Activated CD8-positive, alpha-beta T cell treated with anti-CD3 and anti-CD28 coated beads for 36 hours (primary cell): ENCODE measurements around the gene CLPSL2. TPM values are rescaled to one million over a fixed set of nuclear protein-coding genes. Genes with fewer than 3 reads are reported as not detected.

Experiments
- ATAC-seq: fragments of 200-7000 bp; cut with Tn5 transposase; one replicate; pipeline ENCODE4 v1.10.0; 2021; ENCODE audit warnings: mild to moderate bottlenecking, moderate library complexity
- CTCF ChIA-PET: fragments of 350-600 bp; sonication (Branson Sonifier 250); formaldehyde crosslinking; loops from one replicate; lab custom pipeline; 2021; ENCODE audit warnings: antibody characterized with exemption; lab: Charles Lee
- POLR2A ChIA-PET: fragments of 350-600 bp; sonication (Branson Sonifier 250); formaldehyde crosslinking; loops from one replicate; lab custom pipeline; 2021; ENCODE audit warnings: antibody characterized with exemption; lab: Charles Lee
- DNase-seq: peaks from one replicate; pipeline ENCODE4 v3.0.0-alpha.2; 2020
- H3K27ac Mint-ChIP-seq: one replicate; pipeline ENCODE4 v1.8.0; 2021; ENCODE audit warnings: mild to moderate bottlenecking, mixed read lengths
- H3K27me3 Mint-ChIP-seq: one replicate; pipeline ENCODE4 v1.8.0; 2021; ENCODE audit warnings: mixed read lengths
- H3K36me3 Mint-ChIP-seq: one replicate; pipeline ENCODE4 v1.8.0; 2021; ENCODE audit warnings: low read depth, mixed read lengths
- H3K4me1 Mint-ChIP-seq: one replicate; pipeline ENCODE4 v1.8.0; 2021; ENCODE audit warnings: low read depth, mixed read lengths
- H3K4me3 Mint-ChIP-seq: one replicate; pipeline ENCODE4 v1.8.0; 2021; ENCODE audit warnings: mild to moderate bottlenecking, moderate library complexity, mixed read lengths
- H3K9me3 Mint-ChIP-seq: one replicate; pipeline ENCODE4 v1.8.0; 2021; ENCODE audit warnings: mixed read lengths
- intact Hi-C: fragments of 100-400 bp; cut with micrococcal nuclease; formaldehyde crosslinking; loops from one replicate; pipeline ENCODE4 v1.10.0; 2022
- total RNA-seq, 2 experiments: library from RNA; stranded (reverse); gene quantifications; one replicate each; pipeline ENCODE4 v1.2.3, GENCODE V29; 2021
- TF ChIP-seq, protein P1 (sequence below): fragments of 200-600 bp; IDR thresholded peaks from one replicate; pipeline ENCODE4 v1.8.0; 2022; ENCODE audit warnings: antibody characterized with exemption, mild to moderate bottlenecking

Gene CLPSL2
- total RNA-seq, 2 experiments from 2014 or later: not detected

GRCh38 chr6:35765739-35766138, 10.7 kb upstream of the CLPSL2 start:
- Mint-ChIP-seq H3K4me3 (no peak overlapping the region), H3K9me3 (no peaks in the 10 kb centered on the region), H3K27ac (no peak overlapping the region), H3K4me1 (no peaks in the 10 kb centered on the region), H3K36me3 (no peaks in the 10 kb centered on the region), H3K27me3 (peaks cover 28% of the 10 kb centered on the region)
- TF ChIP-seq, protein P1, sequence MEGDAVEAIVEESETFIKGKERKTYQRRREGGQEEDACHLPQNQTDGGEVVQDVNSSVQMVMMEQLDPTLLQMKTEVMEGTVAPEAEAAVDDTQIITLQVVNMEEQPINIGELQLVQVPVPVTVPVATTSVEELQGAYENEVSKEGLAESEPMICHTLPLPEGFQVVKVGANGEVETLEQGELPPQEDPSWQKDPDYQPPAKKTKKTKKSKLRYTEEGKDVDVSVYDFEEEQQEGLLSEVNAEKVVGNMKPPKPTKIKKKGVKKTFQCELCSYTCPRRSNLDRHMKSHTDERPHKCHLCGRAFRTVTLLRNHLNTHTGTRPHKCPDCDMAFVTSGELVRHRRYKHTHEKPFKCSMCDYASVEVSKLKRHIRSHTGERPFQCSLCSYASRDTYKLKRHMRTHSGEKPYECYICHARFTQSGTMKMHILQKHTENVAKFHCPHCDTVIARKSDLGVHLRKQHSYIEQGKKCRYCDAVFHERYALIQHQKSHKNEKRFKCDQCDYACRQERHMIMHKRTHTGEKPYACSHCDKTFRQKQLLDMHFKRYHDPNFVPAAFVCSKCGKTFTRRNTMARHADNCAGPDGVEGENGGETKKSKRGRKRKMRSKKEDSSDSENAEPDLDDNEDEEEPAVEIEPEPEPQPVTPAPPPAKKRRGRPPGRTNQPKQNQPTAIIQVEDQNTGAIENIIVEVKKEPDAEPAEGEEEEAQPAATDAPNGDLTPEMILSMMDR: no peak
- POLR2A ChIA-PET: no interaction called here
- no peak for ATAC-seq
- no peak for DNase-seq
- CTCF ChIA-PET: interaction anchor here (1.6 kb wide), 1 partner anchor 214 kb away, joined by 4 read pairs; no protein-coding TSS in a partner anchor
- intact Hi-C loops: no loop called here

GRCh38 chr6:35769211-35769610, 7.2 kb upstream of the CLPSL2 start:
- intact Hi-C loops: no loop called here
- CTCF ChIA-PET: interaction anchor here (0.9 to 1.6 kb wide), 2 partner anchors 12 to 247 kb away, joined by 3 to 5 read pairs; no protein-coding TSS in a partner anchor
- H3K4me1 Mint-ChIP-seq: no peaks in the 10 kb centered on the region
- no peak overlapping the region for H3K27ac Mint-ChIP-seq
- TF ChIP-seq, protein P1: no peak
- no peaks in the 10 kb centered on the region for H3K9me3 Mint-ChIP-seq
- peaks cover 12% of the 10 kb centered on the region for H3K27me3 Mint-ChIP-seq
- POLR2A ChIA-PET: no interaction called here
- H3K36me3 Mint-ChIP-seq: no peaks in the 10 kb centered on the region
- DNase-seq (no peak), ATAC-seq (no peak)
- no peak overlapping the region for H3K4me3 Mint-ChIP-seq

DNA sequence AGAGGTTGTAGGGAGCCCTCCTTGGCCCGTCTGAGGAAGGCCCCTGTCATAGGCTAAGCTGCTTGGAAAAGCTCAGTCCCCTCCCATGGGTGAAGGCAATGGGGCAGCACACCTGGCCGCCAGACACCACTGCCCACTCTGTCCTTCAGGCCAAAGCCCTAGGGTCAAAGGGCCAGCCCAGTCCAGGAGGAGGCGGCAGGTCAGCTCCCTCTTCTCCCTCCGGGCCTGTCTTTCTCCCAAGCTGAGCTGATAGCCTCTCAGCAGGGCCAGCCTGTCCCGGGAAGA, 5.1 kb upstream of the CLPSL2 start:
- DNase-seq: no peak
- ChIA-PET POLR2A (no interaction called here), CTCF (no interaction called here)
- Mint-ChIP-seq H3K4me1 (no peaks in the 10 kb centered on the region), H3K27ac (no peak overlapping the region), H3K27me3 (peaks cover 16% of the 10 kb centered on the region), H3K4me3 (no peak overlapping the region), H3K36me3 (no peaks in the 10 kb centered on the region), H3K9me3 (no peaks in the 10 kb centered on the region)
- ATAC-seq: no peak
- TF ChIP-seq, protein P1: no peak
- intact Hi-C loops: no loop called here

DNA sequence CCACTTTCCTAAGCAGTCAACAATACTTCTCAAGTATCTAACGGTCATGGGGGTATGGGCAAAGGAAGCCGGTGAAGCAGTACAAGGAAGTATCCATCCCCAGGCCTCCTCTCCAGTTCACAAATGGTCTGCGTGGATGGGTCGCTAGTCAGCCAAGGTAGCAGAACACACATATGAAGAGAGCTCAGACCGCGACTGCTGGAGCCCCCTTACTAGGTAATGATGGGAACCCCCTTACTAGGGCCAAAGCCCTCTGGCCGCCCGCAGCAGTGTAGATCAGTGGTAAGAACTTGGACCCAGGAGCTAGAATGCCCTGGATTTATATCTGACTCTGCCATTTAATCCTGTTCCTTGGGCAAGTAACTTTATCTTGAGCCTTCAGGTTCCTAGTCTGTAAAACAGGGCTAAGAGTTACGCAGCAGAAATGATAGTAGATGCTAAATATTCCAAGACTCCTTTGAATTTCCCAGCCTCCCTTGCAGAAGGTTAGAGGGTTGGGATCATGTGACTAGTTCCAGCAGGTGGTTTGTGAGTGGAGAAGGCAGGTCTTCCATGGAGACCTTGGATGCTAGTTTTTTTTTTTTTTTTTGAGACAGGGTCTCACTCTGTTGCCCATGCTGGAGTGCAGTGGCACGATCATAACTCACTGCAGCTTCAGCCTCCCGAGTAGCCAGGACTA, 2.1 kb upstream of the CLPSL2 start:
- DNase-seq (no peak), ATAC-seq (no peak)
- intact Hi-C loops: no loop called here
- ChIA-PET POLR2A (no interaction called here), CTCF (no interaction called here)
- H3K4me1 Mint-ChIP-seq: no peaks in the 10 kb centered on the region
- H3K27me3 Mint-ChIP-seq: peaks cover 26% of the 10 kb centered on the region
- H3K27ac Mint-ChIP-seq: no peak overlapping the region
- no peaks in the 10 kb centered on the region for H3K36me3 Mint-ChIP-seq
- no peaks in the 10 kb centered on the region for H3K9me3 Mint-ChIP-seq
- TF ChIP-seq, protein P1: no peak
- H3K4me3 Mint-ChIP-seq: no peak overlapping the region

- CTCF ChIA-PET: no interaction called here
- H3K36me3 Mint-ChIP-seq: no peaks in the 10 kb centered on the region
- TF ChIP-seq, protein P1: no peak
- ATAC-seq: no peak
- POLR2A ChIA-PET: no interaction called here
- no peak overlapping the region for H3K27ac Mint-ChIP-seq
- intact Hi-C loops: no loop called here
- H3K9me3 Mint-ChIP-seq: no peaks in the 10 kb centered on the region
- no peaks in the 10 kb centered on the region for H3K4me1 Mint-ChIP-seq
- DNase-seq: no peak
- peaks cover 26% of the 10 kb centered on the region for H3K27me3 Mint-ChIP-seq
- no peak overlapping the region for H3K4me3 Mint-ChIP-seq
These were observed 1.4 kb upstream of the CLPSL2 start for GRCh38 chr6:35775031-35775430.
